Ramos (cell line): Measurements from ENCODE around the gene GSDMA.
"Not testable (repeated sequence)": the region's sequence is repeated elsewhere in the genome, so short reads cannot be mapped to it uniquely, and the experiment has no call there.

ENCODE experiments used
- in situ Hi-C: fragments of 300-500 bp; cut with MboI; formaldehyde crosslinking; loops from one replicate; pipeline ENCODE4 v1.14.3; 2022; ENCODE audit warnings: low sequenced_read_pairs; ENCODE audit not compliant: unreplicated experiment

The GSDMA gene

DNA sequence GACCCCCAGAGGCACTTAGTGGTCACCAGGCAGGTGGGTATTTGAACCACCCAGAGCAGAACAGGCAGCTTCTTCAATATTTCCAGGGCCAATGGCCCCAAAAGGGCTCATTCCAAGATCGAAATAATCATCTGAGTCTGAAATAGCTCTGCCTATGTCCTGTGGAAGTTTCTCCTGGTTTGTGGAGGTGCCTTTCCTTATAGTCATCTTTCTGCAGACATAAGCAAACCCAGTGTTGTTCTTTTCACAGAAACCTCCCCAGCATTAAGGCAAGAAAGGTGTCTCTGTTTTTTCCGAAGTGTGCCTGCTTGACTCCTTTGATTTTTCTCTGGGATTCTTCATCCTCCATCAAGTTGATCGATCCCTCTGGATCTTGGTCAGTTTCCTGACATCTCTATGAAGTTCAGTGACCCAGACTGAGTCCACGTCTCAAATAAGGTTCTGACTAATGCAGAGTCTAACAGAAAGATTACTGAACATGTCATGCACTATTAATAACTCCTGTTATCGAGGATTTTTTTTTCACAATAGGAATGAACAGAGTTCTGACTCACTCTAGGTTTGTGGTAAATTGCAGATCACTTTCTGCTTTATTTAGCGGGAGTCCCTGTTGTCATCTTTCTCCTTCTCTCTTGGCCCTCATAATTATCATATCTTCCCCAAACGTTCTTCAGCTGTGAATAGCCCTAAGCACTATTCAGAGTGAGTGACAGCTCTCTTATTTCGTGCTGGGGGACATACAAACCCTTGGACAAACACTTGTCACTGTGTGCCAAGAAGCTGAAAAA lies 33.8 kb upstream of the GSDMA start:
- in situ Hi-C loops = no loop called here

DNA sequence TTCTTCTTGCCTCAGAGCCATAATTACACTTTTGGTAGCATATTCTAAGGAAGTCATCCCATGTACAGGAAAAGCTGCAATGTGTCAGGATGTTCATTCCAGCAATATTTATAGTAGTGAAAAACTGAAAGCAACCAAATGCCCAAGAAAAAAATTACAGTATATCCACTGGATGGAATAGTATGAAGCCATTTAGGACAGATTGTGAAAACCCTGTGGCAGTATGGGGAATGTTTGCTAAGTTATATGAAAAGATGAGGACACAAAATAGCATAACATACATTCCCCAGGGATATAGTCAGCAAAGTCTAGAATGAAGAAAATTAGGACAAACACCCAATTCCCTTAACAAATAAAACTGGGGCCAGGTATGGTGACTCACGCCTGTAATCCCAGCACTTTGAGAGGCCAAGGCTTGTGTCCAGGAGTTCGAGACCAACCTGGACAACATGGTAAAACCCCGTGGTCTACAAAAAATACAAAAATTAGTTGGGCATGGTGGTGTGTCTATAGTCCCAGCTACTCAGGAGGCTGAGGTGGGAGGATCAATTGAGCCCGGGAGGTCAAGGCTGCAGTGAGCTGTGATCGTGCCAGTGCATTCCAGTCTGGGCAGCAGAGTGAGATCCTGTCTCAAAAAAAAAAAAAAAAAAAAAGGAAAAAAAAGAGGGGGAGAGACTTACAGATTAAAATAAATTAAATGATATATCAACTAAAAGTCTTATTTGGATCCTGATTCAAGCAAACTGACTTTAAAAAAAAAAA lies 33.0 kb upstream of the GSDMA start:
- in situ Hi-C loops = no loop called here

DNA sequence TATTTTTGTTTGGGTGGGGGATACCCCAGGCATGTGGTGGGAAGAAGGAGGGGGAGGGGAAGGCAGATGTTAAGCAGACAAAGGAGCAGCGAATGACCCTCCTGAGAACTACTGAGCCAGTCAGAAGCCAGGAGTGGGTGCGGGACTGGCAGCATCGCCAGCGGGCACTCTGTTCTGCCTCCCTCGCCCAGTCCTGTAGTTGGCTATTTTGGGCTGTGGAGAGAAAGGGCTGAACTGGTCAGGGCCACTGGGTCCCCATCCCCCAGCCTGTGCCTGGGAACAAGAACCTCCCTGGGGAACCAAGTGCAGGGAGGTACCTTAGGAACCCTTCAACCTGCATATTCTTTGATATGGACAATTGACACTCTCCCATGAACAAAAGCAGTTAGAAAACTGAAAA lies 28.9 kb upstream of the GSDMA start:
- in situ Hi-C loops = no loop called here

DNA sequence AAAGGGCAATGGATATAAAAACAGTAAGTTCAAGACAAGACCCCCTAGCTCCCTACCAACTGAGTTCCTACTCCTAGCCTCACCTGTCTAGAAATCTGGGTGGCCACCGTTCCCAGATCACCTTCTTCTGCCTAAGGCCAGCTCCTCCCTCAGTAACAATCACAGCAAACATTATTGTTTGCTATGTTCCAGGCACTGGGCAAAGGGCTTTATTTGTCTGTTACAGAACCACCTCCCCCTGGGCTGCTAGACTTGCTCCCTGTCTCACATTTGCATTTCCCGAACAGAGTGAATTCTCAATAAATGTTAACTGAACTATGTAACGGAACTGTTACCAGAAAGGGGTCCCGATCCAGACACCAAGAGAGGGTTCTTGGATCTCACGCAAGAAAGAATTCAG lies 28.5 kb upstream of the GSDMA start:
- in situ Hi-C loops = no loop called here

DNA sequence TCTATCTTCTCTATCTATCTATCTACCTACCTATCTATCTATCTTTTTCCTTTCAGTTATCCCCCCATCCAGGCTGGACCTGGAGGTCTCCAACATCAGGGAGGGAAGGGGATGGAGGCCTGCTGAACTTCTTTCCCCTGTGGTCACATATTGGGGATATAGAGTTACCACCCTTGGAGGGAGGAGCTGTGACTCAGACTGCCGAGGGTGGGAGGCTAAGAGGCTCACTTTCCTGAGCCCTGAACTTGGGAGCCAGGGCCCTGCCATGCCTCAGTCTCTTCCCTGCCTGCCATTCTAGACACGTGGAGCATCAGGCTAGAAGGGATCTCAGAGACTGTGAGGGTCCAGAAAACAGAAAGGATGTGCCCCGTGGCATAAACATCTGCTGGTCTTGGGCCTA lies 26.9 kb upstream of the GSDMA start:
- in situ Hi-C loops = no loop called here

DNA sequence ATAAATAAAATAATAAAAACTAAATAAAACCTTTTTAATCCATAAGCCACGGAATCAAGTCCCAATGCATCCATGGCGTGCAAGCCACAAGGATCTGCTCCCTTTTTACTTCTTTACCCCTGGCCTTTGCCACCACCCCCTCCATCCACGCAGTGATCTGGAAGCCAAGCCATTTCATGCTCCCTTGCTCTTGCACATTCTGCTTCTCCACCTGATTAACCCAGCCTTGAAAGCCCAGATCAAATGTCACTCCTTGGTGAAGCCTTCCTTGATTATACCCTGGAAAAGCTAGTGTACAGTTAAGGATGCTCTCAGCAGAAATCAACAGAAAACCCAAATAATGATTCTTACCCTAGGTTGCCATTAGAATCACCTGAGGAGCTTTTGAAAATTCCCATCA lies 25.4 kb upstream of the GSDMA start:
- in situ Hi-C loops = no loop called here

DNA sequence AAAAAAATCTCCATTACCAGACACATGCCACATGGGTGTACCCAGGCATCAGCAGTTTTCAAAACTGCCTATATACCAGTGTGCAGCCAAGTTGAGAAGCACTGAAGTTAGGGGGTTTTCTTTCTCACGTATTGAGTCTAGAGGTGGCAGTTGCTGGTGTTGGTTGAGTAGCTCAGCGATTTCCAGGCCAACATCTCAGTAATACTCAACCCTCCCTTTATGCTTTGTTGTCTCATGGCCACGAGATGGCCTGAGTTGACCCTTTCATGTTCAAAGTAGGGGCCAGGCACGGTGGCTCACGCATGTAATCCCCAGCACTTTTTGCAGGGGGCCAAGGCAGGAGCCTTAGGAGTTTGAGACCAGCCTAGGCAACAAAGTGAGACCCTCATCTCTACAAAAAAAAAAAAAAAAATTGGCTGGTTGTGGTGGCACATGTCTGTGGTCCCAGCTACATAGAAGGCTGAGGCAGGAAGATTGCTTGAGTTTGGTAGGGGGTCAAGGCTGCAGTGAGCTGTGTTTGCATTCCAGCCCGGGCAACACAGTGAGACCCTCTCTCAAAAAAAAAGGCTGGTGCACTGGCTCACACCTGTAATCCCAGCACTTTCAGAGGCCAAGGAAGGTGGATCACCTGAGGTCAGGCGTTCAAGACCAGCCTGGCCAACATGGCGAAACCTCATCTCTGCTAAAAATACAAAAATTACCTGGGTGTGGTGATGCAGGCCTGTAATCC lies 24.5 kb upstream of the GSDMA start:
- in situ Hi-C loops = no loop called here

DNA sequence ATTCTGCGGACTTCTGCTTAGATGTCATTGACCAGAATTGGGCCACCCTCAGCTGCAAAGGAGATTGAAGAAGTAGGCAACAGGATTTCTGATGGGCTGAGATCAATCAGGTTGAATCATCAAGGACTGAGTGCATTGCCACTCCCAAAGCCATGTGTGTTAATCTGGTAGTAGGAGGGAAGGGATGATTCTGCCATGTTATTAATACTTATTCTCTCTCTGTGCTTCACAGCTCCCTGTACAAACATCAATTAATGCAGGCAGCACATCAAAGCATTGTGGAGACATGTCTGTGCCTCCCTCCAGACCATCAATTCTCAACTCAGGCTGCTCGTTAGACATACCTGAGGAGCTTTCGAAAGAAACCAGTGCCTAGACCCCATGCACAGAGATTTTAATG lies 23.7 kb upstream of the GSDMA start:
- in situ Hi-C loops = no loop called here

DNA sequence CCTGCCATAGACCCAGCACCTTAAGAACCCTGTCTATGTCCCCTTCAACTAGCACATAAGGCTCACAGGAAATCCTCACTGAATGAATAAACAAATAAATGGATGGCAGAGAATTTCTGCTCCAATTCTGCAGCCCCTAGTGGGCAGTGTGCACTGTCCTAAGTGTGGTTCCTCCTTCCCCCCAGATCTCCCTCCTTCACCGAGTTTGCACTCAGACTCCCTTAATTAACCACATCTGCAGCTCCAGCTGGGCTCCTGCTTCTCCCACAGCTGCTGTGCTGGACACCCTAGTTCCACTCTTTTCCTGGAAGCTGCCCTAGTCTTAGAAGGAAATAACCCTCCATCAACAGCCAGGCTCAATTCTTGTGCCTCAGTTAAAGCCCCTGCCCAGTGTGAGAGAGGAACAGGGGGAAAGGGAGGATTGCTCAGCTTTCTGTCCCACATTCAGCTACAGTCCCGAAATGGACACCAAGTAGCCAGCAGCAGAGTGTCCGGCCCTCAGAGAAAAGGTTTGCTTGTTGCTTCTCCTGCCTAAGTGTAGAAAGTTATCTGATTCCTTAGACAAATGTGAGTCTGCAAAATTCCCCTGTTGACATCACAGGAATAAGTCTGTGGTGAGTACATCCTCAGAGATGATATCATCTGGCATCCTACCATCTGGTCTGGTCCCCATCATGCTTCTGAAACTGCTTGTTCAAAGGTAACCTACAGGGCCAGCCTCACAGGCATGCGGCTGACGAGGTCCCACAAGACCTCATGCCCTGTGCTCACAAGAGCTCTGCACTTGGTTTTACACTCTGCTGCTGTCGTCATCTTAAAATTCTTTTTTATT lies 23.0 kb upstream of the GSDMA start:
- in situ Hi-C loops = no loop called here

DNA sequence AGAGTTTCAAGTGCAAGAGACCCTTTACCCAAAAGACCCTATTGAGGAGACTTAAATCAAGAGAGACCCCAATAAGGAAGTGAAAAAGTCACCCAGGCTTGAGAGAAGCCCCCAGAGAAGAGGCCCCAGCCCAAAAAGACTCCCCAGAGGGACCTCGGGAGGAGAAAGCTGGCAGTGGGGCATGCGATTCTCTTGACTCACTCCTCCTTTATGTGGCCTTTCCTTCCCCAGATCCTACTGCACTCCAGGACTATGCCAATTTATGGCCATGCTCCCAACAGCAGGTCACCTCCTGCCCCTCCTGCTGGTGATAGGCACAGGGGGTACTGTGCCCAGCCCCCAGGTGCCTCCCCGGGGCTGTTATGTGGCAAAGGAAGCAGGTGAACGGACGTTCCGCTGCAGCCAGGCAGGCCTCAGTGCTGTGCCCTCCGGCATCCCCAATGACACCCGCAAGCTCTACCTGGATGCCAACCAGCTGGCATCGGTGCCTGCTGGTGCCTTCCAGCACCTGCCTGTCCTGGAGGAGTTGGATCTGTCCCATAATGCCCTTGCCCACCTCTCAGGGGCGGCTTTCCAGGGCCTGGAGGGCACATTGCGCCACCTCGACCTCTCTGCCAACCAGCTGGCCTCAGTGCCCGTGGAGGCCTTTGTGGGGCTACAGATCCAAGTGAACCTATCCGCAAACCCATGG lies 19.0 kb upstream of the GSDMA start:
- in situ Hi-C loops = no loop called here

DNA sequence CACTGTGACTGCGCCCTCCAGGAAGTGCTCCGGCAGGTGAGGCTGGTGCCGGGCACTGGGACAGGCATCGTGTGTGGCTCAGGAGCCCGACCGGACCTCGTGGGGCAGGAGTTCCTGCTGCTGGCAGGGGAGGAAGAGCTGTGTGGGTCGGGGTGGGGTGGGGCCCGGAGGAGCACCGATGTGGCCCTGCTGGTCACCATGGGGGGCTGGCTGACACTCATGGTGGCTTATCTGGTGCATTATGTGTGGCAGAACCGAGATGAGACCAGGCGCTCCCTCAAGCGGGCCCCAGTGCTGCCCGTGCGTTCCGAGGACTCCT lies 18.5 kb upstream of the GSDMA start:
- in situ Hi-C loops = no loop called here

DNA sequence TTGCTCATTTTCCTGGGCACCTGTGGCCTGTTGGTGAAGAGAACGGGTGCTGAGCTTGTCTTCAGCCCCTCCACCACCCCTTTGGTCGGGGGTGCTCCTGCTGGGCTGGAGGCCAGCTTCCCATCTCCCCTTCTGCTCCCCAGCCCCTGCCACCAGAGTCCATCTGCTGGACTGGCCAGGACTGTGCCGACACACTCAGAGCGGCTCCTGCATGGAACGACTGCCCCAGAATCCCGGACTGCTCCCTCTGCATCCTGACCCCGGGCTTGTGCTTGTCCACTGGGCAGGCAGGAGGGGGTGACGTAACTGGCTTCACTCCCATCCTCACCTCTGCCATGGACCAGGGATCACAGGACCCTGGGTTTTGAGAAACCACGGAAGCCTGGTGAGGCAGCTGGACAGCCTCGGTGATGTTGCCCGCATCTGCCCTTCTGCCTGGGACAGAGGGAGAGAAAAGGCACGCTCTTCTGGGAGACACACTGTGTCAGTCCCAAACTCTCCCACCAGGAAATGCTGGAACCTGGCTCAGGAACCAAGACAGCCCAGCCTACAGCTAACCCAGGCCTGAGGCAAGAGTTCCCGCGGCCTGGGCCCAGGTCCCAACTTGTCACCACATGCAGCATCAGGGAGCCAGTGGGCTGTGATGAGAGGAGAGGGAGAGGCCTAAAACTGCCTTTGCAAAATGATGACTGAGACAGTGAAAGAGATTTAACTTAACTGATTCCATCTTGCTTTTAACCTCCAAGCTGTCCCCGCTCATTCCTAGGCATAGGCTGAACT lies 16.1 kb upstream of the GSDMA start:
- in situ Hi-C loops = no loop called here

DNA sequence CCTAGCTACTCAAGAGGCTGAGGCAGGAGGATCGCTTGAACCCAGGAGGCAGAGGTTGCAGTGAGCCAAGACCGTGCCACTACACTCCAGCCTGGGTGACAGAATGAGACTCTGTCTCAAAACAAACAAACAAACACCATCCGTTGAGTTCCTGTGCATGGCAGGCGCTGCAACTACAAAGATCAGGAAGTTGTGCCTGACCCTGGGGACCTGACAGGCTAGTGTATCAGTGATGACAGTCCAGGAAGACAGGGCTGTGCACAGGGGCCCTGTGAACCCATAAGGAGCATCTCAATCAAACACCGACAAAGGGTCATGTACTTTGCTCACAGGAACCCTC lies 14.3 kb upstream of the GSDMA start:
- in situ Hi-C loops = not testable (repeated sequence)

DNA sequence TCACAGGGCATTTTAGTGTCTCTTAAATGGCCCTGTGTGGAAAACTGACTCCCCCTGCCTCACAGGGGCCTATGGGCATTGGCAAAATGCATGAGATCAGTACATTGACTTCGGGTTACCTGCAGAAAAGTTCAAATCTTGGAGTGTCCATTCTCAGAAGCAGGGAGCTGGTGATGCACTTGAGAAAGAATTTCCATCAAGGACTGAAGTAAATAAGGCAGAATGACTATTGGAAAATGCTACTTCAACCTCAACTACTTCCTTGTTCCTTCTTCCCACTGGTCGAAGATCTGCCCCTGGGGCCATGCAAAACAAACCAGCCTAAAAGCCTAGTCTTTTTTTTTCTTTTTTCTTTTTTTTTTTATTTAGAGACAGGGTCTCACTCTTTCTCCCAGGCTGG lies 13.8 kb upstream of the GSDMA start:
- in situ Hi-C loops = no loop called here

DNA sequence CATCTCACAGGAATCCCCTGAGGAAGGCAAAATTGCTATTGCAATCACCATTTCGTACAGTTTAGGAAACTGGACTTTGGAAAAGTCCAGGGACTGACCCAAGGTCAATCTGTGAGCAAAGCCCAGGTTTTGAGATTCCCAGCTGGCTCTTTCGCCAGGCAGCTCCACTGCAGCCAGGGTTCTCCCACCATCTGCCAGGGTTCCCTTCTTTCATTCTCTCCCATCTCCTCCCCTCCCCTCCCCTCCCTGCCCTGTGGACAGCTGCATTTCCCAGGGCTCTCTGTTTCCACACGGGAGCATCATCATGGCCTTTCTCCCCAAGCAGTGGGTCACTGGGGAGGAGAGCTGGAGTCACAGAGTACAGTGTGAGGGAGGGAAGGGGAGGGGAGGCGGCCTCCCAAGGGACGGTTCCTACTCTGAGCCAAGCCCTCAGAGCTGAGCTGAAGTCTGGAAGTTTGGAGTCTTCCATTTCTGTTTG lies 11.9 kb upstream of the GSDMA start:
- in situ Hi-C loops = no loop called here

DNA sequence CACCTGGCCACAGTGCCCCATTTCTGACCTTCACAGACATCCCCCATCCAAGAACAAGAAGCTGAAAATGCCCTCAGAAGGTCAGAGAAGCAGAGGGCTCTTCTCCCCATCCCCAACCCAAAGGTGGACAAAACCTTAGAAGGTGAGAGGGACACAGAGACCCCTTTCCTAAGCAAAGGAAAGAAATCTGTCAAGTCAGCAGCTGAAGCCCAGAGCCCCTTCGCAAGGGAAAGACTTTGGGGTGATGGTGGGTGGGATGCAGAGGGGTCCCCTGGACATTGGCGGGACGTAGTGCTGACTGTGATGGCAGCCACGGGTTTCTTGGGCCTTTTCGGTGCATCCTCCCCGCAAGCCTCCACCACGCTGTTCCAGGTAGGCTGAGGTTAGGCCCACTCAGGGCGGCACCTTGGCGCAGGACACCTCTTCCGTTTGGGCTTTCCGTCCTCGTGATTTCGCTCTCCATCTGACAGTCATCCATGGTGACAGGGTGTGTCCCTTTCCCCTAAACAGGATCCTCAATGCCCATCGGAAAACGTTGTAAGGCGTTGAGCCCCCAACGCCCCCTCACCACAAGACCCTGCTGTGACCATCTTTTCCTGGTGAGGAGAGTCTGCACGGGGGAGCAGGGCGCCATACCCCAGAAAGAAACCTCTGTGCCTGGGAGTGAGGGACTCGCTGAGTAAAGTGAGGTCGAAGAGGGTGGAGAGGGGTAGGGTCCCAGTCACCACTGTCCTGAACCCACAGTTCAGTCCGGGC lies 10.7 kb upstream of the GSDMA start:
- in situ Hi-C loops = no loop called here

DNA sequence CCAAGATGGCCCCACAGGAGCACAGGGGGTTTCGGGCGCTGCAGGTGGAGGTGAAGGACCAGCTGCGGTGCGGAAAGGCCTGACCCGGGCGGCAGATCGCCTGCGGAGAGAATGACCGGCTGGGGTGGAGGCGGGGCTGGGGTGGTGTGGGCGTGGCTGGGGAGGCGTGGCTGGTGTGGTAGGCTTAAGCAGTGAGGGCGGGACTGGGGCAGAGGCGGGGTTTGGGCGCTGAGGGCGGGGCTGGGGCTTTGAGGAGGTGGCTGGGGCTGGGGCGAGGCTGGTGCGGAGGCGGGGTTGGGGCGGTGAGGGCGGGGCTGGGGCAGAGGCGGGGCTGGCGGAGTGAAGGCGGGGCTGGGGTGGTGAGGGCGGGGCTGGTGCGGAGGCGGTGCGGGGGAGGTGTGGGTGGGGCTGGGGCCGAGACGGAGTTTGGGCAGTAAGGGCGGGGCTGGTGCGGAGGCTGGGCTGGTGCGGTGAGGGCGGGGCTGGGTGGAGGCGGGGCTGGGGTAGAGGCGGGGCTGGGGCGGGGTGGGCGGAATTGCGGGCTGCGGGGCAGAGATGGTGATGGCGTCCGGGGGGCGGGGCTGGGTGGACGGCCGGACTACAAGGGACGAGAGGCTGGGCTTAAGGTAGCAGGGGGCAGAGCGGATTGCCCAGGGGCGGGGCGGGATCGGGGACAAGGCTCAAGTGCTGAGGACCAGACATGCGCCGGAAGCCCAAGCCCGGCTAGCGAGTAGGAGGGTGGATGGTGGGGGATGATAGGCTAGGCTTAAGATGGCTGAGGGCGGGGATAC lies 9.9 kb upstream of the GSDMA start:
- in situ Hi-C loops = no loop called here

DNA sequence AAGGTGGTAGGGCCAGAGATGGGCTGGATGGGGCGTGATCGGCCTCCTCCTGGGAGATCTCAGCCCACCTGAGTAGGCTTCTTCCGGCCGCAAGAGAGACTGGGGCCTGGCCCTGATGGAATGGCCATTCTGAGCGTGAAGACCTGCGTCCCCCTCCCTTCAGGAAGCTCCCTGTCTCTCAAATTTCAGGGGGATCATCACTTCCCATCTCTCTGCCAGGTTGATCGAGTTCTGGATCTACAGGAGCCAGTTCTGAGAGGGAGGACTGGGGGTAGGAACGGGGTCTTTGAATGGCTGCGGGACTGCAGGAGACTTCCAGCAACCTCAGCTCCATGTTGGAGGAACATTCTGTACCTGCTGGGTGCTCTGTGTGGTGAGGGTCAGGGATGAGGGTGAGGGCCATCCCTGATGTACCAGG lies 9.3 kb upstream of the GSDMA start:
- in situ Hi-C loops = no loop called here
